GM23248 (cell line): ENCODE data around the gene CPED1. TPM values are rescaled to one million over a fixed set of nuclear protein-coding genes. Genes with fewer than 3 reads are reported as not detected.
"Not testable (repeated sequence)": the region's sequence is repeated elsewhere in the genome, so short reads cannot be mapped to it uniquely, and the experiment has no call there.

Source experiments
- DNase-seq: peaks from one replicate; pipeline ENCODE4 v3.0.0-alpha.2; 2015
- H2AFZ ChIP-seq: fragments of 200-600 bp; sonication (generic); 2 replicates; pipeline ENCODE4 v1.6.1; 2016; ENCODE audit warnings: antibody characterized with exemption
- H3F3A ChIP-seq: fragments of 200-600 bp; sonication (generic); 2 replicates; pipeline ENCODE4 v1.6.1; 2016; ENCODE audit warnings: mild to moderate bottlenecking, antibody characterized with exemption, mixed run types; ENCODE audit not compliant: insufficient read depth
- H3K27ac ChIP-seq: fragments of 200-600 bp; sonication (generic); 2 replicates; pipeline ENCODE4 v1.5.1; 2016; ENCODE audit warnings: mild to moderate bottlenecking
- H3K27me3 ChIP-seq: fragments of 200-600 bp; sonication (generic); replicated peaks from 2 replicates; pipeline ENCODE4 v1.6.1; 2016; ENCODE audit warnings: mild to moderate bottlenecking; ENCODE audit not compliant: insufficient read depth
- H3K36me3 ChIP-seq: fragments of 200-600 bp; sonication (generic); 2 replicates; pipeline ENCODE4 v1.6.1; 2016; ENCODE audit warnings: low read depth, mild to moderate bottlenecking
- H3K4me1 ChIP-seq: fragments of 200-600 bp; sonication (generic); 2 replicates; pipeline ENCODE4 v1.6.1; 2016; ENCODE audit warnings: mild to moderate bottlenecking; ENCODE audit not compliant: insufficient read depth
- H3K4me2 ChIP-seq: fragments of 200-600 bp; sonication (generic); one replicate; pipeline ENCODE4 v1.6.1; 2016; ENCODE audit warnings: mild to moderate bottlenecking; ENCODE audit not compliant: unreplicated experiment
- H3K4me3 ChIP-seq: fragments of 200-600 bp; sonication (generic); 2 replicates; pipeline ENCODE4 v1.5.1; 2016; ENCODE audit warnings: mild to moderate bottlenecking
- H3K79me2 ChIP-seq: fragments of 200-600 bp; sonication (generic); 2 replicates; pipeline ENCODE4 v1.6.1; 2016; ENCODE audit warnings: mild to moderate bottlenecking; ENCODE audit not compliant: insufficient read depth
- H3K9ac ChIP-seq: fragments of 200-600 bp; sonication (generic); 2 replicates; pipeline ENCODE4 v1.6.1; 2016; ENCODE audit warnings: mild to moderate bottlenecking
- H3K9me2 ChIP-seq: fragments of 200-600 bp; sonication (generic); 2 replicates; pipeline ENCODE4 v1.6.1; 2016; ENCODE audit warnings: mixed run types, mild to moderate bottlenecking, moderate library complexity; ENCODE audit not compliant: insufficient read depth
- H3K9me3 ChIP-seq: fragments of 200-600 bp; sonication (generic); one replicate; pipeline ENCODE4 v1.6.1; 2017; ENCODE audit warnings: low read depth
- H4K20me1 ChIP-seq: fragments of 200-600 bp; sonication (generic); 2 replicates; pipeline ENCODE4 v1.6.0; 2016; ENCODE audit not compliant: insufficient read depth
- EZH2 ChIP-seq: fragments of 200-600 bp; sonication (generic); IDR thresholded peaks from 2 replicates; pipeline ENCODE4 v1.6.1; 2018; ENCODE audit warnings: antibody characterized with exemption, mild to moderate bottlenecking; ENCODE audit not compliant: insufficient read depth, poor library complexity, severe bottlenecking
- EZH2phosphoT487 ChIP-seq: fragments of 200-600 bp; sonication (generic); IDR thresholded peaks from 2 replicates; pipeline ENCODE4 v1.6.1; 2018; ENCODE audit warnings: antibody characterized with exemption, moderate library complexity, mild to moderate bottlenecking, low read depth; ENCODE audit not compliant: insufficient read depth
- WGBS, 2 experiments: methylation state at CpG; one replicate each; pipeline ENCODE4 v1.1.6; 2015 to 2017; ENCODE audit warnings: low lambda C conversion rate in 2 of 2, low coverage in 1 of 2; ENCODE audit errors: missing lambda C conversion rate in 2 of 2; 5-methylcytosine and 5-hydroxymethylcytosine counted together
- in situ Hi-C: fragments of 300-500 bp; cut with MboI; formaldehyde crosslinking; loops from 2 replicates; pipeline ENCODE4 v1.15.0; 2020
- polyA plus RNA-seq: library from polyadenylated mRNA; unstranded; fragments of >200 nt; fragmentation: Nextera tagmentation; extraction: Ambion mirVana; gene quantifications from 2 replicates; pipeline ENCODE4 v1.2.1, GENCODE V29; 2016
- total RNA-seq: library from RNA; depleted of rRNA; stranded (reverse); fragments of >200 nt; shearing (Covaris generic); gene quantifications from 2 replicates; pipeline ENCODE4 v1.2.3, GENCODE V29; 2014

CPED1 gene
- total and polyA plus RNA-seq, 2 experiments from 2014 or later, result 12.4 to 20.2 TPM

GRCh38 chr7:121286742-121287734, 298.5 kb downstream of the CPED1 start:
- Histone ChIP-seq H4K20me1 (no peaks in the 10 kb centered on the region), H3F3A (no peaks in the 10 kb centered on the region), H3K4me3 (no peak overlapping the region), H3K9me2 (0 out of 2 replicates have a peak, but pooled peaks cover 5% of the 10 kb centered on the region), H3K79me2 (no peaks in the 10 kb centered on the region), H2AFZ (no peak overlapping the region), H3K27ac (no peak overlapping the region), H3K9me3 (no peaks in the 10 kb centered on the region), H3K4me1 (peaks cover 21% of the 10 kb centered on the region), H3K9ac (no peak overlapping the region), H3K27me3 (no peaks in the 10 kb centered on the region), H3K4me2 (no peak overlapping the region), H3K36me3 (no peaks in the 10 kb centered on the region)
- in situ Hi-C loops, result no loop called here
- TF ChIP-seq EZH2, result no peak
- TF ChIP-seq EZH2phosphoT487, result no peak
- DNase-seq, result peak; percentile 50
- WGBS, 2 experiments, result 88 to 90% methylated on average over 6 of the region's 6 CpGs

GRCh38 chr7:121288894-121289293, 300.4 kb downstream of the CPED1 start:
- Histone ChIP-seq H2AFZ (no peak overlapping the region), H3K4me3 (no peak overlapping the region), H3K27me3 (no peaks in the 10 kb centered on the region), H4K20me1 (no peaks in the 10 kb centered on the region), H3K36me3 (no peaks in the 10 kb centered on the region), H3K9me2 (no peaks in the 10 kb centered on the region), H3K9ac (no peak overlapping the region), H3K9me3 (no peaks in the 10 kb centered on the region), H3K4me2 (no peak overlapping the region), H3K27ac (no peak overlapping the region), H3K79me2 (no peaks in the 10 kb centered on the region), H3F3A (no peaks in the 10 kb centered on the region), H3K4me1 (peaks cover 21% of the 10 kb centered on the region)
- DNase-seq, result peak; percentile 72
- in situ Hi-C loops, result no loop called here
- TF ChIP-seq EZH2 (no peak), EZH2phosphoT487 (no peak)

- H3K9ac ChIP-seq, H3K27me3 ChIP-seq, H3K9me3 ChIP-seq, H3K27ac ChIP-seq, H3K36me3 ChIP-seq, H3K79me2 ChIP-seq, DNase-seq, H4K20me1 ChIP-seq, H3K4me2 ChIP-seq, H2AFZ ChIP-seq, in situ Hi-C loops, H3K9me2 ChIP-seq, H3K4me3 ChIP-seq, H3F3A ChIP-seq: not testable (repeated sequence)
- H3K4me1 ChIP-seq, result peaks cover 21% of the 10 kb centered on the region
- 86 to 88% methylated on average over 5 of the region's 5 CpGs for WGBS, 2 experiments
Measured at GRCh38 chr7:121289930-121290329, 301.4 kb downstream of the CPED1 start.

- Histone ChIP-seq H3K36me3 (no peaks in the 10 kb centered on the region), H3K9ac (no peak overlapping the region), H3F3A (no peaks in the 10 kb centered on the region), H3K27me3 (no peaks in the 10 kb centered on the region), H3K4me1 (peaks cover under 1% of the 10 kb centered on the region; the same call in 1 of the 2 replicates), H3K4me2 (no peak overlapping the region), H3K4me3 (no peak overlapping the region), H3K9me2 (no peaks in the 10 kb centered on the region), H3K27ac (no peak overlapping the region), H3K9me3 (no peaks in the 10 kb centered on the region), H3K79me2 (no peaks in the 10 kb centered on the region), H2AFZ (no peak overlapping the region), H4K20me1 (no peaks in the 10 kb centered on the region)
- TF ChIP-seq EZH2phosphoT487 (no peak), EZH2 (no peak)
- 94 to 95% methylated on average over 2 of the region's 2 CpGs for WGBS, 2 experiments
- in situ Hi-C loops, result no loop called here
- DNase-seq, result no peak
Measured at GRCh38 chr7:121294448-121294992, 306.0 kb downstream of the CPED1 start.
